Stimulated activated memory B cell treated with anti-CD40 and anti-IgM and Interleukin-4, amounts not matched to agents 10 μg/mL and 1 μg/mL and 100 μg/mL, for 72 hours (primary cell): Measurements from ENCODE around the gene ABHD14A.

Source experiments
- ATAC-seq: fragments of 150-1000 bp; cut with Tn5 transposase; 2 replicates; pipeline ENCODE4 v1.10.0; 2021
- H3K27ac Mint-ChIP-seq: one replicate; pipeline ENCODE4 v1.8.0; 2022; ENCODE audit warnings: mild to moderate bottlenecking, mixed read lengths
- H3K27me3 Mint-ChIP-seq: one replicate; pipeline ENCODE4 v1.8.0; 2022; ENCODE audit warnings: mixed read lengths
- H3K36me3 Mint-ChIP-seq: one replicate; pipeline ENCODE4 v1.8.0; 2022; ENCODE audit warnings: mixed read lengths
- H3K4me1 Mint-ChIP-seq: one replicate; pipeline ENCODE4 v1.8.0; 2022; ENCODE audit warnings: mixed read lengths
- H3K4me3 Mint-ChIP-seq: one replicate; pipeline ENCODE4 v1.8.0; 2022; ENCODE audit warnings: mild to moderate bottlenecking, moderate library complexity, mixed read lengths
- H3K9me3 Mint-ChIP-seq: one replicate; pipeline ENCODE4 v1.8.0; 2022; ENCODE audit warnings: mixed read lengths

The ABHD14A gene

GRCh38 chr3:52005571-52005986 lies 30.7 kb downstream of the ABHD14A start:
- H3K36me3 Mint-ChIP-seq, result no peaks in the 10 kb centered on the region
- H3K27ac Mint-ChIP-seq, result no peak overlapping the region
- no peaks in the 10 kb centered on the region for H3K27me3 Mint-ChIP-seq
- H3K4me3 Mint-ChIP-seq, result no peak overlapping the region
- no peak for ATAC-seq
- no peaks in the 10 kb centered on the region for H3K9me3 Mint-ChIP-seq
- peaks cover 7% of the 10 kb centered on the region for H3K4me1 Mint-ChIP-seq

GRCh38 chr3:52006017-52006819 lies 31.4 kb downstream of the ABHD14A start:
- no peak overlapping the region for H3K27ac Mint-ChIP-seq
- no peaks in the 10 kb centered on the region for H3K9me3 Mint-ChIP-seq
- peaks cover 7% of the 10 kb centered on the region for H3K4me1 Mint-ChIP-seq
- no peaks in the 10 kb centered on the region for H3K27me3 Mint-ChIP-seq
- ATAC-seq, result no peak
- no peak overlapping the region for H3K4me3 Mint-ChIP-seq
- H3K36me3 Mint-ChIP-seq, result no peaks in the 10 kb centered on the region

- peaks cover 2% of the 10 kb centered on the region for H3K4me1 Mint-ChIP-seq
- no peak for ATAC-seq
- H3K9me3 Mint-ChIP-seq, result no peaks in the 10 kb centered on the region
- H3K27ac Mint-ChIP-seq, result no peak overlapping the region
- no peak overlapping the region for H3K4me3 Mint-ChIP-seq
- no peaks in the 10 kb centered on the region for H3K36me3 Mint-ChIP-seq
- H3K27me3 Mint-ChIP-seq, result no peaks in the 10 kb centered on the region
These were observed 31.9 kb downstream of the ABHD14A start for GRCh38 chr3:52006820-52007133.

GRCh38 chr3:52007291-52007690 lies 32.4 kb downstream of the ABHD14A start:
- Mint-ChIP-seq H3K9me3 (no peaks in the 10 kb centered on the region), H3K36me3 (no peaks in the 10 kb centered on the region), H3K27ac (no peak overlapping the region), H3K27me3 (no peaks in the 10 kb centered on the region), H3K4me3 (no peak overlapping the region), H3K4me1 (no peaks in the 10 kb centered on the region)
- no peak for ATAC-seq

- H3K4me1 Mint-ChIP-seq, result no peaks in the 10 kb centered on the region
- H3K27ac Mint-ChIP-seq, result no peak overlapping the region
- no peaks in the 10 kb centered on the region for H3K9me3 Mint-ChIP-seq
- no peaks in the 10 kb centered on the region for H3K27me3 Mint-ChIP-seq
- ATAC-seq, result no peak
- no peak overlapping the region for H3K4me3 Mint-ChIP-seq
- H3K36me3 Mint-ChIP-seq, result no peaks in the 10 kb centered on the region
These were observed 35.6 kb downstream of the ABHD14A start for GRCh38 chr3:52010431-52010830.

- H3K27ac Mint-ChIP-seq, result no peak overlapping the region
- ATAC-seq, result no peak
- no peaks in the 10 kb centered on the region for H3K4me1 Mint-ChIP-seq
- peaks cover 15% of the 10 kb centered on the region for H3K27me3 Mint-ChIP-seq
- H3K4me3 Mint-ChIP-seq, result no peak overlapping the region
- no peaks in the 10 kb centered on the region for H3K36me3 Mint-ChIP-seq
- no peaks in the 10 kb centered on the region for H3K9me3 Mint-ChIP-seq
These were observed 37.8 kb downstream of the ABHD14A start for GRCh38 chr3:52012699-52013098.

- no peak overlapping the region for H3K4me3 Mint-ChIP-seq
- H3K36me3 Mint-ChIP-seq, result no peaks in the 10 kb centered on the region
- no peaks in the 10 kb centered on the region for H3K4me1 Mint-ChIP-seq
- no peak for ATAC-seq
- H3K27me3 Mint-ChIP-seq, result peaks cover 17% of the 10 kb centered on the region
- no peak overlapping the region for H3K27ac Mint-ChIP-seq
- H3K9me3 Mint-ChIP-seq, result no peaks in the 10 kb centered on the region
These were observed 39.1 kb downstream of the ABHD14A start for GRCh38 chr3:52013802-52014598.

GRCh38 chr3:52014613-52015012 lies 39.7 kb downstream of the ABHD14A start:
- no peaks in the 10 kb centered on the region for H3K9me3 Mint-ChIP-seq
- ATAC-seq, result no peak
- H3K27me3 Mint-ChIP-seq, result peaks cover 17% of the 10 kb centered on the region
- H3K4me1 Mint-ChIP-seq, result no peaks in the 10 kb centered on the region
- no peak overlapping the region for H3K4me3 Mint-ChIP-seq
- no peaks in the 10 kb centered on the region for H3K36me3 Mint-ChIP-seq
- H3K27ac Mint-ChIP-seq, result no peak overlapping the region

GRCh38 chr3:52015438-52016228 lies 40.8 kb downstream of the ABHD14A start:
- H3K9me3 Mint-ChIP-seq, result no peaks in the 10 kb centered on the region

GRCh38 chr3:52017586-52017985 lies 42.7 kb downstream of the ABHD14A start:
- Mint-ChIP-seq H3K27me3 (peaks cover 17% of the 10 kb centered on the region), H3K4me1 (peaks cover 13% of the 10 kb centered on the region)

More at GRCh38 chr3:52015438-52016228, 40.8 kb downstream of the ABHD14A start:
- no peaks in the 10 kb centered on the region for H3K36me3 Mint-ChIP-seq
- H3K27me3 Mint-ChIP-seq, result peaks cover 17% of the 10 kb centered on the region
- H3K27ac Mint-ChIP-seq, result no peak overlapping the region
- H3K4me3 Mint-ChIP-seq, result no peak overlapping the region
- no peaks in the 10 kb centered on the region for H3K4me1 Mint-ChIP-seq
- ATAC-seq, result no peak

GRCh38 chr3:52018319-52019000 lies 43.6 kb downstream of the ABHD14A start:
- no peak overlapping the region for H3K4me3 Mint-ChIP-seq
- no peaks in the 10 kb centered on the region for H3K36me3 Mint-ChIP-seq
- H3K27ac Mint-ChIP-seq, result no peak overlapping the region
- peaks cover 17% of the 10 kb centered on the region for H3K27me3 Mint-ChIP-seq
- ATAC-seq, result no peak
- H3K9me3 Mint-ChIP-seq, result no peaks in the 10 kb centered on the region
- peaks cover 19% of the 10 kb centered on the region for H3K4me1 Mint-ChIP-seq

More at GRCh38 chr3:52017586-52017985, 42.7 kb downstream of the ABHD14A start:
- no peak for ATAC-seq
- Mint-ChIP-seq H3K4me3 (no peak overlapping the region), H3K9me3 (no peaks in the 10 kb centered on the region), H3K27ac (no peak overlapping the region), H3K36me3 (no peaks in the 10 kb centered on the region)

GRCh38 chr3:52019352-52020080 lies 44.7 kb downstream of the ABHD14A start:
- no peak for ATAC-seq
- Mint-ChIP-seq H3K9me3 (no peaks in the 10 kb centered on the region), H3K36me3 (no peaks in the 10 kb centered on the region), H3K27me3 (peaks cover 23% of the 10 kb centered on the region), H3K27ac (no peak overlapping the region), H3K4me3 (no peak overlapping the region), H3K4me1 (peaks cover 30% of the 10 kb centered on the region)

- Mint-ChIP-seq H3K4me1 (peaks cover 36% of the 10 kb centered on the region), H3K36me3 (no peaks in the 10 kb centered on the region), H3K27me3 (peaks cover 25% of the 10 kb centered on the region), H3K27ac (no peak overlapping the region), H3K4me3 (no peak overlapping the region), H3K9me3 (no peaks in the 10 kb centered on the region)
- ATAC-seq, result no peak
These were observed 45.9 kb downstream of the ABHD14A start for GRCh38 chr3:52020796-52021195.

GRCh38 chr3:52021489-52022268 lies 46.8 kb downstream of the ABHD14A start:
- no peak overlapping the region for H3K27ac Mint-ChIP-seq

More at GRCh38 chr3:52021489-52022268, 46.8 kb downstream of the ABHD14A start:
- H3K36me3 Mint-ChIP-seq, result no peaks in the 10 kb centered on the region
- no peak for ATAC-seq
- peaks cover 36% of the 10 kb centered on the region for H3K4me1 Mint-ChIP-seq
- H3K4me3 Mint-ChIP-seq, result no peak overlapping the region
- no peaks in the 10 kb centered on the region for H3K9me3 Mint-ChIP-seq
- H3K27me3 Mint-ChIP-seq, result peaks cover 20% of the 10 kb centered on the region
